CD4-positive, alpha-beta T cell (primary cell): ENCODE measurements around the gene NTN1. TPM values are rescaled to one million over a fixed set of nuclear protein-coding genes. Genes with fewer than 3 reads are reported as not detected.

Source experiments
- ATAC-seq: fragments of 200-7000 bp; cut with Tn5 transposase; one replicate; pipeline ENCODE4 v1.10.0; 2022; ENCODE audit warnings: mild to moderate bottlenecking; ENCODE audit not compliant: poor library complexity
- CTCF ChIA-PET: fragments of 350-600 bp; sonication (Branson Sonifier 250); formaldehyde crosslinking; loops from one replicate; lab custom pipeline; 2021; ENCODE audit warnings: antibody characterized with exemption, inconsistent platforms; lab: Charles Lee
- POLR2A ChIA-PET: fragments of 350-600 bp; sonication (Branson Sonifier 250); formaldehyde crosslinking; loops from one replicate; lab custom pipeline; 2021; ENCODE audit warnings: antibody characterized with exemption, inconsistent platforms; lab: Charles Lee
- DNase-seq, 14 experiments: peaks; one replicate each; pipeline ENCODE4 v3.0.0-alpha.2; 2013 to 2020; ENCODE audit warnings: mixed read lengths in 2 of 14
- H3K27ac ChIP-seq, 2 donors: one replicate each; pipeline versions ENCODE4 v1.5.1 to v1.7.0; 2013; ENCODE audit warnings: low read length in 2 of 2, low read depth in 1 of 2, mild to moderate bottlenecking in 1 of 2
- H3K27me3 ChIP-seq, 2 experiments: 1 replicate in 1 of 2; 2 replicates in 1 of 2; pipeline versions ENCODE4 v1.6.1 to v1.7.0; 2013; ENCODE audit warnings: low read length in 2 of 2, control low read depth in 1 of 2, mild to moderate bottlenecking in 1 of 2, moderate library complexity in 1 of 2; ENCODE audit not compliant: insufficient read depth in 2 of 2, control insufficient read depth in 1 of 2
- H3K36me3 ChIP-seq: one replicate; pipeline ENCODE4 v1.6.1; 2013; ENCODE audit warnings: low read length, control low read depth; ENCODE audit not compliant: insufficient read depth
- H3K4me1 ChIP-seq: one replicate; pipeline ENCODE4 v1.6.1; 2013; ENCODE audit warnings: low read length, control low read depth; ENCODE audit not compliant: insufficient read depth
- H3K4me3 ChIP-seq: one replicate; pipeline ENCODE4 v1.5.1; 2013; ENCODE audit warnings: mild to moderate bottlenecking, low read length, moderate library complexity
- H3K9me3 ChIP-seq, 2 experiments: 1 replicate in 1 of 2; 2 replicates in 1 of 2; pipeline versions ENCODE4 v1.6.1 to v1.7.0; 2013; ENCODE audit warnings: low read length in 2 of 2, mild to moderate bottlenecking in 2 of 2, control low read depth in 1 of 2, moderate library complexity in 1 of 2; ENCODE audit not compliant: control insufficient read depth in 1 of 2, insufficient read depth in 1 of 2
- H3K27ac Mint-ChIP-seq: one replicate; pipeline ENCODE4 v1.8.0; 2020; ENCODE audit warnings: mixed read lengths
- H3K27me3 Mint-ChIP-seq: one replicate; pipeline ENCODE4 v1.8.0; 2021; ENCODE audit warnings: mixed read lengths
- H3K36me3 Mint-ChIP-seq: one replicate; pipeline ENCODE4 v1.8.0; 2021; ENCODE audit warnings: low read depth, mixed read lengths
- H3K4me1 Mint-ChIP-seq: one replicate; pipeline ENCODE4 v1.8.0; 2021; ENCODE audit warnings: low read depth, mixed read lengths
- H3K4me3 Mint-ChIP-seq: one replicate; pipeline ENCODE4 v1.8.0; 2020; ENCODE audit warnings: mild to moderate bottlenecking, mixed read lengths
- H3K9me3 Mint-ChIP-seq: one replicate; pipeline ENCODE4 v1.8.0; 2020; ENCODE audit warnings: mixed read lengths
- intact Hi-C, 2 experiments: fragments of 100-400 bp; cut with DNase I in 1 of 2; cut with micrococcal nuclease in 1 of 2; formaldehyde crosslinking; loops; one replicate each; pipeline versions ENCODE4 v1.15.1 to v1.9.0; 2023 to 2025; cut with DNase I, micrococcal nuclease
- total RNA-seq, 174 experiments: library from RNA in 2 of 174; stranded (reverse) in 2 of 174; gene quantifications; one replicate each; pipeline ENCODE4 v1.2.3 and lab custom pipeline; 2021 to 2026
- TF ChIP-seq, protein P1 (sequence below): fragments of 200-600 bp; IDR thresholded peaks from one replicate; pipeline ENCODE4 v1.8.0; 2022; ENCODE audit warnings: antibody characterized with exemption, mild to moderate bottlenecking

Gene NTN1
- total RNA-seq, 2 experiments from 2014 or later: 0.08 to 0.14 TPM

DNA sequence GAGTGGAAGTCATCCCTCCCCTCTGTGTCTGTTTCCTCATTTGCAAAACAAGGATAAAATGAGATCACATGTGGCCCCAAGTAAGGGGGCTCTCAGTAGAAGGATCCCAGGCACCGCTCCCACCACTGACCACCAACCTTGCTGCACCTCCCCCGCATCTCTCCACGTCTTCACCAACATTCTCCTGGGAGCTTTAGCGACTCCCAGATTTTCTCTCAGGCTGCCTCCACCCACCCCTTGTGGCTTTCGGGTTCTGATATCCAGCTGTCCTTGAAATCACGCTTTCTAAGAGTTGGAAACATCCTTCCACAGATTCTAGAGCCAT is 16.4 kb upstream of the NTN1 start:
- peaks cover 0 to 29% of the 10 kb centered on the region in 2 experiments for H3K9me3 ChIP-seq
- Mint-ChIP-seq H3K9me3 (no peaks in the 10 kb centered on the region), H3K36me3 (no peaks in the 10 kb centered on the region), H3K27me3 (peaks cover 78% of the 10 kb centered on the region), H3K4me3 (peak overlapping the region; percentile 75), H3K4me1 (peaks cover 14% of the 10 kb centered on the region), H3K27ac (no peak overlapping the region)
- H3K4me3 ChIP-seq: no peak overlapping the region
- H3K27ac ChIP-seq: no peak overlapping the region
- intact Hi-C loops: loop anchor here in 1 of 2 experiments (5.0 kb wide), 1 partner anchor 522 kb away; no protein-coding TSS in a partner anchor
- DNase-seq (no peak), ATAC-seq (no peak)
- ChIA-PET POLR2A (no interaction called here), CTCF (no interaction called here)
- TF ChIP-seq, protein P1, sequence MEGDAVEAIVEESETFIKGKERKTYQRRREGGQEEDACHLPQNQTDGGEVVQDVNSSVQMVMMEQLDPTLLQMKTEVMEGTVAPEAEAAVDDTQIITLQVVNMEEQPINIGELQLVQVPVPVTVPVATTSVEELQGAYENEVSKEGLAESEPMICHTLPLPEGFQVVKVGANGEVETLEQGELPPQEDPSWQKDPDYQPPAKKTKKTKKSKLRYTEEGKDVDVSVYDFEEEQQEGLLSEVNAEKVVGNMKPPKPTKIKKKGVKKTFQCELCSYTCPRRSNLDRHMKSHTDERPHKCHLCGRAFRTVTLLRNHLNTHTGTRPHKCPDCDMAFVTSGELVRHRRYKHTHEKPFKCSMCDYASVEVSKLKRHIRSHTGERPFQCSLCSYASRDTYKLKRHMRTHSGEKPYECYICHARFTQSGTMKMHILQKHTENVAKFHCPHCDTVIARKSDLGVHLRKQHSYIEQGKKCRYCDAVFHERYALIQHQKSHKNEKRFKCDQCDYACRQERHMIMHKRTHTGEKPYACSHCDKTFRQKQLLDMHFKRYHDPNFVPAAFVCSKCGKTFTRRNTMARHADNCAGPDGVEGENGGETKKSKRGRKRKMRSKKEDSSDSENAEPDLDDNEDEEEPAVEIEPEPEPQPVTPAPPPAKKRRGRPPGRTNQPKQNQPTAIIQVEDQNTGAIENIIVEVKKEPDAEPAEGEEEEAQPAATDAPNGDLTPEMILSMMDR: no peak
- peaks cover 48 to 77% of the 10 kb centered on the region in 2 experiments for H3K27me3 ChIP-seq
- H3K36me3 ChIP-seq: no peaks in the 10 kb centered on the region
- H3K4me1 ChIP-seq: peaks cover 20% of the 10 kb centered on the region

DNA sequence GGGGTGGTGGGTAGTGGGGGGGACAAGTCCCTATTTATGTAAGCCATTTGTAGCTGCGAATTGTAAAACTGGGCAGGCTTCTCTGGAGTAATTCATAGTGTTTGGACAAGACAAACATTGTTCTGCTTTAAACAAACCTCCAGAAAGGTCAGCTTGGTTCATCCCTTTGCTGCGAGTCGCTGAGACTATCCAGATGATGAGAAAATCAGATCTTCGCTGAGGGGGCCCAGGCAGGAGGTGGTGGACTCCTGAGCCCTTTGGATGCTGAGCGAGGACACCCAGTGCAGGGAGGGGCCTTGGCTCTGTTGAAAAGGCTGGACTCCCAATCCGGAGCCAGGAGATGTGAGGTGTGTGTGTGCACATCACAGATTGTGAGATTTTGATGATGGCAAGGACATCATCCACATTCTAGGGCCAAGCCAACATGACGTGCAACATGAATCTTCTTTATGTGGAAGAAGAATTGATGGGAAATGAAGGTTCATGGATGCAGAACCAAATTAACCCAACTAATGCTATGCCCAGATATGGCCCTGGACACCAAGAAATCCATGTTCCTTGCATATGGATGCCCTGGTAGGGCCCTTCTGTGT is 15.0 kb upstream of the NTN1 start:
- CTCF ChIA-PET: no interaction called here

DNA sequence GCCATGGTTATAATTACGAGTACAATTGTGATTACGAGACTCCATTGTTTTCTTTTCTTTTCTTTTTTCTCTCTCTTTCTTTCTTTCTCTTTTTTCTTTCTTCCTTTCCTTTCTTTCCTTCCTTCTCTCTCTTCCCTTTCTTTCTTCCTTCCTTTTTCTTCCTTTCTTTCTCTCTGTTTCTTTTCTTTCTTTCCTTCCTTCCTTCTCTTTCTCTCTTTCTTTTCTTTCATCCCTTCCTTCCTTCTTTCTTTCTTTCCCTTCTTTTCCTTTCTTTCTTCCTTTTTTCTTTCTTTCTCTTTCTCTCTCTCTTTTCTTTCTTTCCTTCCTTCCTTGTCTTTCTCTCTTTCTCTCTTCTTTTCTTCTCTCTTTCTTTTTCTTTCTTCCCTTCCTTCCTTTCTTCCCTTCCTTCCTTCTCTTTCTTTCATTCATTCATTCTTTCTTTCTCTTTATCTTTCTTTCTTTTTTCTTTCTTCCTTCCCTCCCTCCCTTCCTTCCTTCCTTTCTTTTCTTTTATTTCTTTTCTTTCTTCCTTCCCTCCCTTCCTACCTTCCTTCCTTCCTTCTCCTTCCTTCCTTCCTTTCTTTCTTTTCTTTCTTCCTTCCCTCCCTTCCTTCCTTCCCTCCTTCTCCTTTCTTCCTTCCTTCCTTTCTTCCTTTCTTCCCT is 14.1 kb upstream of the NTN1 start:
- POLR2A ChIA-PET: no interaction called here

More for the DNA sequence above, 15.0 kb upstream of the NTN1 start:
- Histone ChIP-seq H3K9me3 (peaks cover 0 to 29% of the 10 kb centered on the region in 2 experiments), H3K27ac (no peak overlapping the region), H3K36me3 (no peaks in the 10 kb centered on the region), H3K27me3 (peaks cover 44 to 76% of the 10 kb centered on the region in 2 experiments), H3K4me3 (no peak overlapping the region), H3K4me1 (peaks cover 20% of the 10 kb centered on the region)
- intact Hi-C loops: no loop called here
- POLR2A ChIA-PET: no interaction called here
- Mint-ChIP-seq H3K9me3 (no peaks in the 10 kb centered on the region), H3K36me3 (no peaks in the 10 kb centered on the region), H3K4me3 (no peak overlapping the region), H3K27me3 (peaks cover 80% of the 10 kb centered on the region), H3K27ac (no peak overlapping the region), H3K4me1 (peaks cover 14% of the 10 kb centered on the region)
- ATAC-seq (no peak), DNase-seq (no peak)
- TF ChIP-seq, protein P1: no peak

More for the DNA sequence above, 14.1 kb upstream of the NTN1 start:
- Histone ChIP-seq H3K27me3 (peaks cover 39 to 68% of the 10 kb centered on the region in 2 experiments), H3K27ac (no peak overlapping the region), H3K4me3 (no peak overlapping the region), H3K36me3 (no peaks in the 10 kb centered on the region), H3K9me3 (peaks cover 0 to 29% of the 10 kb centered on the region in 2 experiments), H3K4me1 (peaks cover 19% of the 10 kb centered on the region)
- CTCF ChIA-PET: interaction anchor here (2.0 kb wide), 1 partner anchor 9 kb away, joined by 9 read pairs; no protein-coding TSS in a partner anchor
- H3K9me3 Mint-ChIP-seq: no peaks in the 10 kb centered on the region
- H3K4me1 Mint-ChIP-seq: peaks cover 10% of the 10 kb centered on the region
- no peak overlapping the region for H3K4me3 Mint-ChIP-seq
- H3K27ac Mint-ChIP-seq: no peak overlapping the region
- intact Hi-C loops: no loop called here
- peaks cover 79% of the 10 kb centered on the region for H3K27me3 Mint-ChIP-seq
- no peaks in the 10 kb centered on the region for H3K36me3 Mint-ChIP-seq
- ATAC-seq (no peak), DNase-seq (no peak)
- TF ChIP-seq, protein P1: peak; percentile 28
